Uterus (tissue), 2 donors: ENCODE measurements around the gene RANBP1.

ENCODE experiments used
- POLR2A ChIP-seq, 2 donors: fragments of 450-650 bp; IDR thresholded peaks; one replicate each; pipeline ENCODE4 v1.6.1; 2016; ENCODE audit warnings: antibody characterized with exemption in 2 of 2, mild to moderate bottlenecking in 1 of 2, moderate library complexity in 1 of 2
- TF ChIP-seq, protein P1 (sequence below), 4 experiments: fragments of 200-600 bp in 2 of 4; fragments of 450-650 bp in 2 of 4; sonication (generic) in 2 of 4; IDR thresholded peaks; one replicate each; pipeline ENCODE4 v1.5.1; 2016 to 2019; ENCODE audit warnings: antibody characterized with exemption in 4 of 4, mild to moderate bottlenecking in 2 of 4, moderate library complexity in 1 of 4

DNA sequence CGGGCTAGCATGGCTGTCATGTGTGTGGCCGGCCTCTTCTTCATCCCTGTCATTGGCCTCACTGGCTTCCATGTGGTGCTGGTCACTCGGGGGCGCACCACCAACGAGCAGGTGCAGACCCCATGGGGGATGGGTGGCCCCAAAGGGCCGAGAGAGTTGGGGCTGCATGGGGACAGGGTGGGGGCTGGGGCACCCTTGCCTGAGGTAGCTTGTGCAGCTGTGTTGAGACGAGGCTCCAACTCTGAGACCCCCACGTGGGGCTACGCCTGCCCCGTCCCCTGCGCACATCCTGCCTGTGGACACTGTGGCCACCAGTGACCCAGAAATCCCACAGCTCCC, 24.2 kb downstream of the RANBP1 start:
- TF ChIP-seq, protein P1, sequence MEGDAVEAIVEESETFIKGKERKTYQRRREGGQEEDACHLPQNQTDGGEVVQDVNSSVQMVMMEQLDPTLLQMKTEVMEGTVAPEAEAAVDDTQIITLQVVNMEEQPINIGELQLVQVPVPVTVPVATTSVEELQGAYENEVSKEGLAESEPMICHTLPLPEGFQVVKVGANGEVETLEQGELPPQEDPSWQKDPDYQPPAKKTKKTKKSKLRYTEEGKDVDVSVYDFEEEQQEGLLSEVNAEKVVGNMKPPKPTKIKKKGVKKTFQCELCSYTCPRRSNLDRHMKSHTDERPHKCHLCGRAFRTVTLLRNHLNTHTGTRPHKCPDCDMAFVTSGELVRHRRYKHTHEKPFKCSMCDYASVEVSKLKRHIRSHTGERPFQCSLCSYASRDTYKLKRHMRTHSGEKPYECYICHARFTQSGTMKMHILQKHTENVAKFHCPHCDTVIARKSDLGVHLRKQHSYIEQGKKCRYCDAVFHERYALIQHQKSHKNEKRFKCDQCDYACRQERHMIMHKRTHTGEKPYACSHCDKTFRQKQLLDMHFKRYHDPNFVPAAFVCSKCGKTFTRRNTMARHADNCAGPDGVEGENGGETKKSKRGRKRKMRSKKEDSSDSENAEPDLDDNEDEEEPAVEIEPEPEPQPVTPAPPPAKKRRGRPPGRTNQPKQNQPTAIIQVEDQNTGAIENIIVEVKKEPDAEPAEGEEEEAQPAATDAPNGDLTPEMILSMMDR (IDR thresholded peaks at IDR 0.05): no peak
- TF ChIP-seq POLR2A (IDR thresholded peaks at IDR 0.05): no peak
